8988T (cell line): ENCODE measurements around the gene ARL2.
"Not testable (repeated sequence)": the region's sequence is repeated elsewhere in the genome, so short reads cannot be mapped to it uniquely, and the experiment has no call there.

Experiments used
- DNase-seq: peaks from one replicate; pipeline ENCODE4 v3.0.0; 2011

ARL2 gene

GRCh38 chr11:65008873-65009272 lies 5.1 kb upstream of the ARL2 start:
- DNase-seq = no peak

- DNase-seq = peak; percentile 93
Observed at GRCh38 chr11:65013130-65013887, 651 bp upstream of the ARL2 start.

- no peak for DNase-seq
Observed at GRCh38 chr11:65014726-65015227, 817 bp downstream of the ARL2 start.

- DNase-seq = no peak
Observed at GRCh38 chr11:65016705-65017104, 2.7 kb downstream of the ARL2 start.

GRCh38 chr11:65017937-65018336 lies 4.0 kb downstream of the ARL2 start:
- no peak for DNase-seq

- DNase-seq = no peak
Observed at GRCh38 chr11:65019824-65020223, 5.9 kb downstream of the ARL2 start.

- no peak for DNase-seq
Observed at GRCh38 chr11:65021003-65021402, 7.0 kb downstream of the ARL2 start.

- no peak for DNase-seq
Observed at GRCh38 chr11:65021509-65021908, 7.5 kb downstream of the ARL2 start.

- not testable (repeated sequence) for DNase-seq
Observed at GRCh38 chr11:65023502-65023901, 9.5 kb downstream of the ARL2 start.

- DNase-seq = no peak
Observed at GRCh38 chr11:65026810-65027209, 12.8 kb downstream of the ARL2 start.

GRCh38 chr11:65027213-65028067 lies 13.5 kb downstream of the ARL2 start, which contains the start of gene SNX15:
Gene SNX15 (plus strand): TSS chr11:65027439. CDS start chr11:65027538, 99 bp downstream.
- peak; percentile 83 for DNase-seq

GRCh38 chr11:65032216-65032615 lies 18.3 kb downstream of the ARL2 start:
- DNase-seq = no peak

- no peak for DNase-seq
Observed at GRCh38 chr11:65034423-65034822, 20.5 kb downstream of the ARL2 start.

GRCh38 chr11:65035579-65035978 lies 21.6 kb downstream of the ARL2 start:
- DNase-seq = no peak

- no peak for DNase-seq
Observed at GRCh38 chr11:65036931-65037330, 23.0 kb downstream of the ARL2 start.

- DNase-seq = no peak
Observed at GRCh38 chr11:65040520-65040846, 26.5 kb downstream of the ARL2 start.

GRCh38 chr11:65040847-65041622 lies 27.1 kb downstream of the ARL2 start, which contains the start of gene SAC3D1:
Gene SAC3D1 (plus strand): TSS chr11:65041210. CDS start chr11:65041293, 83 bp downstream.
- DNase-seq = peak; percentile 97

- DNase-seq = no peak
Observed at GRCh38 chr11:65042891-65043290, 28.9 kb downstream of the ARL2 start.

GRCh38 chr11:65043881-65044501 lies 30.0 kb downstream of the ARL2 start:
- no peak for DNase-seq

GRCh38 chr11:65045061-65045460 lies 31.1 kb downstream of the ARL2 start:
- DNase-seq = peak; percentile 59

- peak; percentile 69 for DNase-seq
Observed at GRCh38 chr11:65045728-65046127, 31.8 kb downstream of the ARL2 start.
